ENCODE measurements around the gene PNMA6F. TPM values are rescaled to one million over a fixed set of nuclear protein-coding genes. Genes with fewer than 3 reads are reported as not detected.
"Not testable (repeated sequence)": the region's sequence is repeated elsewhere in the genome, so short reads cannot be mapped to it uniquely, and the experiment has no call there.

Gene PNMA6F
- total RNA-seq, 1 experiment from 2014 or later: not detected

DNA sequence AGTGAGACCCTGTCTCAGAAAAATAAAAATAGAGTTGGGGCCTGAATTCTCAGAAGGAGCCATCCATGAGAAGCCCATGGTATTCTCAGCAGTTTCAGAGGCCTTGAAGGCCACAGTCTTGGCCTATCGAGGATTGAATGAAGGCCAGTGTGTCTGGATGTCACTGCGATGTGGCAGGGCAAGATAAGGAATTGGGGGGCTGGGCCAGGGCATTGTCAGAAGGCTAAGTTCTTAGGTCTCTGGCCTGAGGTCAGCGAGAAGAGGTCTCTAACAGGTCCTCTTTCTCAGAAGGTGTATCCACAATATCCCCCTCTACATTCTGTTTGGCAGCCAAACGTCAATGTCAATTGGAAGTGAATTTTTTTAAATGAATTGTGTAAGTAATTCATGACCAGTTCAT, 18.1 kb upstream of the PNMA6F start:
- in situ Hi-C loops (cut with HindIII; ENCODE audit: low pct_unique_long_range_greater_than_20kb, low sequenced_read_pairs): no loop called here
- no peak for DNase-seq (ENCODE audit: low read depth, low spot score)

DNA sequence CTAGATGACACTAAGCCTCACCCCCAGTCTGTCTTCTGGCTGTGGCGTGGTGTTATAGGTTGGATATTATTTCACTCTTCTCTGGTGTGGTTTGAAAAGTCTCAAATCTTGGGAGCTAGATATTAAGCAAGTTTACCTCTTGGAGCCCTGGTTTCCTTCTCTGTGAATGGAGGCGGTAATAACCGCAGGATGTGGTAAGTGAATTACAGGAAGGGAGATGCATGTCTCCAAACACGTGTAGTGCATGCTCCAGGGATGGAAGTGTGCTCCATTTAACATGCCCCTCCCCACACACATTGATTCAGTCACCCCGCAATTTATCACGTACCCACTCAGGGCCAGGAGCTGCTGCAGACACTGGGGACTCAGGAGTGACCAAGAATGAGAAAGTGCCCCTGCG, 17.3 kb upstream of the PNMA6F start:
- DNase-seq (ENCODE audit: low read depth, low spot score): no peak
- in situ Hi-C loops (cut with HindIII; ENCODE audit: low pct_unique_long_range_greater_than_20kb, low sequenced_read_pairs): no loop called here

DNA sequence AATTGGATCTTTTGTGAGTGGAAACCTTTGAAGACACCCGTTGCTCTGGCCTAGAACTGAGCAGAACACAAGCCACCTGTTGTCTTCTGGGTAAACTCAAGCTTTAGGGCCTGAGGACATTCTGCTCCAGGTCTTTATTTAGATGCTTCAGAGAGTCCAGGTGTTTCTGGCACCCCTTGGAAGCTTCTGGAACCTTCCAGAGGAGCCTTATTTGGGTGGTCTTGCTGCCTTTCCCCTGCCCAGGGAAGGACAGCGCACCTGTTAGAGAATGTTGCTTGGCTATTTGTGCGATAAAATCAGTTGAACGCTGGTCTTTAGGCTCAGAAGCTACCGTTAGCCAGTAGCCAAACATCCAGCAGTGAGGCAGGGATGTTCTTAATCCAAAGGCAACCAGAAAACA, 15.4 kb upstream of the PNMA6F start:
- in situ Hi-C loops (cut with HindIII; ENCODE audit: low pct_unique_long_range_greater_than_20kb, low sequenced_read_pairs): no loop called here
- DNase-seq (ENCODE audit: low read depth, low spot score): no peak

DNA sequence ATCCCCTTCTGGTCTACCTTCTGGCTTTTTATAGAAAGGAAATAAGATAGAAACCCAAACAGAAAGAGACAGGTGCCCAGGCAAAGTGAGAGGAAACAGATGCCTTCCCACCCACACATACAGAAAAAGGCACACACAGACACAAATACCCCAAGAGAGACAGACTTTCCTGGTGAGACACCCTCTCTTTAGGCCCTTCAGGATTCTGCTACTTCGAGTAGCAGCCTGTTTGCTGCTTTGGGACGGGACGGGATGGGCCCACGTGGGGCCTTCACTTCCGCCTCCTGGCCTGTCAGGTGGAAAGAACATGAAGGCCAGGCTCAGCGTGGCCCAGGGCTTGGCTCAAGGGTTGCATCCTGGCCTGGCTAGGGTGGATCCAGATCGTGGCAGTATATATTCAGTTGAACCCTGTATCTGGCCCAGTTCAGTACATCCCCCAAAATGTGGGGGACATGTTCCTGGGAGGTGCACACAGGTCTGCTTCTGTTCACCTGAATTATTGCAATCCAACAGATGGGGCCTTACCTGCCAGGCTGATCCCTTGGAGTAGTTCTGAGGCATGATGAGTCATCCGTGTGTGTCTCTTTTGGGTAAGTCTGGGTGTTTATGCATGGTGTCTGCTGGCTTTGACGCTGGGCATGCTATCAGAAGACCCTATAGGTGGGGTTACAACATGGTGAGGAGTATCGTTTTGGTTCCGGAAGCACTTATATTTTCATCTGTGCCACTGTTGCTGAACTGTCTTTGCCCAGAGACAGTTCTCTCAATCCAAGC, 14.7 kb upstream of the PNMA6F start:
- no peak for DNase-seq (ENCODE audit: low read depth, low spot score)
- in situ Hi-C loops (cut with HindIII; ENCODE audit: low pct_unique_long_range_greater_than_20kb, low sequenced_read_pairs): no loop called here

DNA sequence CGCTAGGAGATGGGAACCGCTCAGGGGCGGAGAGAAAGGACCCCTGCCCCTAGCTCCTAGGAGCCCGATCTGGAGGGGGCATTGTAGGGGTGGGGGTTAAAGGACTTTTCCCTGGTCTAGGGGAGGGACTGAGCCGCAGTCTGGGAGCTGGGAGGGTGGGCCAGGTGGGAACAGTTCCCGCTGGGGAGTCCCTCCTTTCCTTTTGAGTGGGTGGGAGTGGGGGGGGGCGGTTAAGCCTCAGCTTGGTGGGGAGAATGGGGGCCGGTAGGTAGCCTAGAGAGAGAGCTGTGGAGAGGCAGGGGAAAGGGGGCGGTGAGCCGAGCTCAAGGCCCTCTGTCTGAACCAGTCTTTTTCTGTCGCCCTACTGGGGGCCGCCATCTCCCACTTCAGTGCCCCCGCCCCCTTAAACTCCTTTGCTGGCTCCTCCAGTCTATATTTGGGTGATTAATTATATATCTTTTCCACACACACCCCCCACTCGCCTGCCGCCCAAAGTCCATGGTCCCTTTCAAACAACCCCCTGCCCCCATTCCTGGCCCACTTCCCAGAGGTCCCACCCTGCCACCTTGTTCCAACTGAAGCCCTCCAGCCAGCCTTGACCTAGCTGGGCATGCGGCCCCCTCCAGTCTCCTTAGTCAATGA, 13.2 kb upstream of the PNMA6F start:
- in situ Hi-C loops (cut with HindIII; ENCODE audit: low pct_unique_long_range_greater_than_20kb, low sequenced_read_pairs): no loop called here
- no peak for DNase-seq (ENCODE audit: low read depth, low spot score)

DNA sequence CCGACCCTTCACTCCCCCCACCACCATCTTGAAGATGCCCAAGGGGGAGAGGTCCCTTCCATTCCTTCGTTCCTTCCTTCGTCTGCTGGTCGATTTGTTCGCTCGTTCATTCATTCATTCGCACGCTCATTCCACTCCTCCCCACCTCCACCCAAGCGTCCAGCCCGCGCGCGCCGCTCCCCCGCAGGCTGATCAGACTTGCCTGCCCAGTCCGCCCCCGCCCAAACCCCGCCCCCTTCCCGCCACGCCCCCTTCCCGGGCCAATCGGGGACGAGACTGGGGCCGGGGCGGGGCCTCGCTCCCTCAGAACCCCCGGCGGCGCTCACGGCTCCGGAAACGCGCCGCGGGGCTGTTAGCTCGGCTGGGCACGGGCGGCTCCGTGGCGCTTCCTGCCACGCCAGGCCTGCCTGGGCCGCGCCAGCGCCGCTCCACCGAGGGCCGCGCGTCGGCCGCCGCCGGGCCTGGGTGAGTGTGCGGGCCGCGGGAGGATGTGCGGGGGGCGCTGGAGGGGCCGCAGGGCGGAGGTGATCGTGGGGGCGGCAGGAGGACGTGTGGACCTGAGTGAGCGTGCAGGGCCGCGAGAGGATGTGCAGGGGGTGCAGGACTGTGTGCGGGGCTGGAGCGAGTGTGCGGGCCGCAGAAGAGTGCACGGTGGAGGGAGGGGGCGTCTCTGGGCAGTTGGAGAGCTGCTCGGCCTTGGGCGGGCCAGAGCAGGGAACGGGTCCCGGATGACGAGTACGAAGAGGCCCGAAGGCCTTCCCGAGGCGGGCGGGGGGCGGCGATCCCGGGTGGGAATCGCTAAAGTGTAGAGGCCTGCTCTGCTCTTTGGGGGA, 12.5 kb upstream of the PNMA6F start, which contains the start of gene ZNF275:
Gene ZNF275, plus strand, starts transcription at position 333 of the 833 bp plus-strand sequence. CDS start 2,527 bp downstream, outside the sequence.
- peak; percentile 57 for DNase-seq (ENCODE audit: low read depth, low spot score)
- in situ Hi-C loops (cut with HindIII; ENCODE audit: low pct_unique_long_range_greater_than_20kb, low sequenced_read_pairs): no loop called here

DNA sequence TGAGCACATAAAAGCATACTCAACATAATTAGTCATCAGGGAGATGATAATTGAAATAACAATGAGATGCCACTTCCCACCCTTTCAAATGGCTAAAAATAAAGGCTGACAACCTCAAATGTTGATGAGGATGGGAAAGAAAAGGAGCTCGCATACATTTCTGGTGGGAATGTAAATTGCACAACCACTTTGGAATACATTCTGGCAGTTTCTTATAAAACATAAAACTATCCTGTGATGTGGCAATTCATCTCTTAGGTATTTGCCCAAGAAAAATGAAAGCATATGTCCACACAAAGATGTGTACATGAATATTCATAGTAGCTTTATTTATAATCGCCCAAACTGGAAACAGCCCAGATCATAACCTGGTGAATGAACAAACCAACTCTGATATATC, 11.7 kb upstream of the PNMA6F start:
- DNase-seq (ENCODE audit: low read depth, low spot score): no peak
- in situ Hi-C loops (cut with HindIII; ENCODE audit: low pct_unique_long_range_greater_than_20kb, low sequenced_read_pairs): no loop called here

DNA sequence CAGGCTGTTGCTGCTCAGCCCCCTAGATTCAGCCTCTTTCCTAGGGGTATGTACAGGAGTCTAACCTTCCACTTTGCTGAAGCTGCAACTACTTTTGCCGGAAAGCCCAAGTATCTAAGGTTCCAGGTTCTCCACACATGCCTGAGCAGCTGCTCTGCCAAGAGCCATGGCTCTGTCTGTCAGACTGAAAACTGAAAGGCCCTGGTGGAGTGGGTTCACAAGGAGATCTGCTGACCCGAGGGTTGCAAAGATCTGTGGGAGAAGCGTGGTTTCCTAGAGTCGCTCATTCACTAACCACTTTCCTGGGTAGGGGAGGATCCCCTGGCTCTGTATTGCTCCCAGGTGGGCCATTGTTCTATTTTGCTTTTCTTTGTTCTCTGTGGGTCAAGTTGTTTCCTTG, 6.0 kb upstream of the PNMA6F start:
- no peak for DNase-seq (ENCODE audit: low read depth, low spot score)
- in situ Hi-C loops (cut with HindIII; ENCODE audit: low pct_unique_long_range_greater_than_20kb, low sequenced_read_pairs): no loop called here

DNA sequence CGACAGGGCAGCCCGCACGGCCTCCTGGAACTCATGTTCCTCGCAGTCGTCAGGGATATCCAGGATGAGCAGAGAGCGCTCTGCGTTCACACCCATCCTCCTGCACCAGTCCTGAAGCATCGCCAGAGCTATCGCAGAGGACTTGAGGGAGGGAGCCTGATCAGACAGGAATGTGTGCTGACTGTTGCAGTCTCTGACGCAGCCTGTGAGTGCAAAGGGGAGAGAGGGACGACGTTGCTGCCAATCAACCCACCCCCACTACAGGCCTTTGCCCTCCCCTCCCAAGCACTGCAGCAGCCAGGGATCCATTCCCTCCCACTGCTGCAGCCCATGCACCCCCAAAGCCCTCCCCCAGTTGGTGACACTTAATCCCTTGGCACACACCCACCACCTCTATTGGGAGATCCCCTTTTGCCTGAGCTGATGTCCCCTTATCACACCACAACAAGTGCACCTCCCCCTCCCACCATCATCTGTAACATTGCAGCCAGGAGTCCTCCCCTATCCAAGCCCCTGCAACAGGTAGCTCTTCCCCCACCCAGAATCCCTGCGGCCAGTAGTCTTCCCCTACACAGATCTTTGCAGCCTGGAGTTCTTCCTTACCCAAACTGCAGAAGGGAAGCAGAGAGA, 897 bp downstream of the PNMA6F start:
- in situ Hi-C loops (cut with HindIII; ENCODE audit: low pct_unique_long_range_greater_than_20kb, low sequenced_read_pairs): no loop called here
- DNase-seq (ENCODE audit: low read depth, low spot score): no peak

DNA sequence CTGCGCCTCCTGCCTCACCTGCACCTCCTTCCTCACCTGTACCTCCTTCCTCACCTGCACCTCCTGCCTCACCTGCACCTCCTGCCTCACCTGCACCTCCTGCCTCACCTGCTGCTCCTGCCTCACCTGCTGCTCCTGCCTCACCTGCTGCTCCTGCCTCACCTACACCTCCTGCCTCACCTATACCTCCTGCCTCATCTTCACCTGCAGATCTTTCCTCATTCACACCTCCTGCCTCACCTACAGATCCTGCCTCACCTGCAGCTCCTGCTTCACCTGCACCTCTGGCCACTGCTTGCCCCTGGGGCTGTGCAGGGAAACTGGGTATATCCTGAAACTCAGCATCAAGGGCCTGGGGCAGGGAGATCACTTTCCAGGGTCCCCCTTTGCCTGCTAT, 1.5 kb downstream of the PNMA6F start:
- DNase-seq (ENCODE audit: low read depth, low spot score); in situ Hi-C loops (cut with HindIII; ENCODE audit: low pct_unique_long_range_greater_than_20kb, low sequenced_read_pairs): not testable (repeated sequence)

DNA sequence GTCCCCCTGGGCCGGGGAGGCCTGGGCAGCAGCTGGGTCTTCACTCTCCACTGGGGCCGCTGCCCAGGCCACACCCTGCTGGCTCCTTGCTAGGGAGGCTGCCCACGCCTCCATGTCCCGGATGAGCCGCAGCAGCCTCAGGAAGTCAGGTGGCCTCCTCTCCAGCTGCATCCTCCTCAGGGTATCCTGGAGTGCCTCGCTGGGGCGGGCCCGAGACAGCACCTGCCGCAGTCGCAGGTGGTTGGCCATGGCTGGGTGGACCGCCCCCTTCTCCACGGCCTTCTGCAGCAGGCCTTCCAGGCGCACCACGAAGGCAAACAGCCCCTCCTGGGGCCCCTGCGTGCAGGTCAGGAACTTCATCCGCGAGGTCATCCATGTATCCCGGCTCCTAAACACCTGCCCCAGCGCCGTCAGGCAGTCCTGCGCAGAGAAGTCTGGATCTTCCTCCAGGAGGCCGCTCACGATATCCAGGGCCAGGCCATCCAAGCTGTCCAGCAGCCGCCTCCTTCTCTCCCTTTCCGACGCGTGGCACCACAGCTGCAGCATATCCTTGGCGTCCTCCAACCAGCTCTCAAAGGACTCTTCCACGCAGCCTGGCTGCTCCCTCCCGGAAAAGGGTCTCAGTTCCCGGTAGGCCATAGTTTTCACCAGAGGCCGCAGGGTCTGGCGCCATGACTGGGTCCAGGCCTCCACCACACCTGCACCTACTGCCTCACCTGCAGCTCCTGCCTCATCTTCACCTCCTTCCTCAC, 2.1 kb downstream of the PNMA6F start:
- DNase-seq (ENCODE audit: low read depth, low spot score): no peak
- in situ Hi-C loops (cut with HindIII; ENCODE audit: low pct_unique_long_range_greater_than_20kb, low sequenced_read_pairs): no loop called here

DNA sequence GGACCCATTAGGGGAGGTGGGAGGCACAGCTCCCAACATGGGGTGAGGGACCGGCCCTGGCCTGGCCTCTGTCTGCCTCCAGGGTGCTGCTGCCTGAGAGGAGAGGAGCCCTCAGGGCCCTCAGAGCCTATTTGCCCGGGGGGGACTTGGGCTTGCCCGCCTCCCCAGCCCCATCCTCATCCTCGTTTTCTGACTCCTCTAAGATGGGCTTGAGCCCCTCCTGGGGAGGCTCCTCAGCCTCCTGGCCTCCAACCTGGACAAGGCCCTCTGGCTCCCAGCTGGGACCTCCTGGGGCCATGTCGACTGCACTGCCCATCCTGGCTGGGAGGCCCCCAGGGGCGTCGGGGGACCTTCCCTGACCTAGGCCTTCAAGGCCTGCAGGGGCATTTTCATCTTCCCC, 2.8 kb downstream of the PNMA6F start:
- no peak for DNase-seq (ENCODE audit: low read depth, low spot score)
- in situ Hi-C loops (cut with HindIII; ENCODE audit: low pct_unique_long_range_greater_than_20kb, low sequenced_read_pairs): no loop called here

DNA sequence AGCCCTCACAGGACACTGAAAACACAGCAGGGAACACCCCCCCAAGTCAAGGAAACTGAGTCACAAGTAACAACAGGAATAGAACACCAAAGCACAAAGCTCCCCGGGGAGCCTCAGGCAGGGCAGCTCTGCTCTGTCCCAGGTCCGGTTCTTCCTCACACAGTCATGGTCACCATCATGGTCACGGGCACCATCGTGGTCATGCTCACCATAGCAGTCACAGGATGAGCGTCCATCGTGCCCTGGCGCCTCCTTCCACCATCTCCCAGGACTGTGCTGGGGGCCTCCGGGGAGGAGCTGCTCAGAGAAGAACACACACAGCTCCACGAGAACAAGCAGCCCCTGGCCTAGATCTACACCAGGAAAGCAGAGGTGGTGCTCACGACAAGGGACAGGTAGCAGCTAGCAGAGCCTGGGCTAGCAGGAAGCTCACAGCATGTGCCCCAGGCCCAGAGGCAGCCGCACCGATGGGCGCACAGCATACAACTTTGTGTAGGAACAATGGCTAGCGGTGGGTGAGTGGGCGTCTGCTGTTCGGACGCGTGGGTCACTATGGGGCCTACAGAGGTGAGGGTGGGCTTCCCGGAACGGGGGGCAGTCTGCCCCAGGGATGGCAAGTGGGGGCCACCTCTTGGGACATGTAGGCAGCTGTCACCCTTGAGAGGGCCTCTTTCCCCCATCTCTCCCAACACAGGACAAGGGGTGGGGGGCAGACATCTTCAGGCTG, 3.4 kb downstream of the PNMA6F start:
- DNase-seq (ENCODE audit: low read depth, low spot score): no peak
- in situ Hi-C loops (cut with HindIII; ENCODE audit: low pct_unique_long_range_greater_than_20kb, low sequenced_read_pairs): no loop called here

DNA sequence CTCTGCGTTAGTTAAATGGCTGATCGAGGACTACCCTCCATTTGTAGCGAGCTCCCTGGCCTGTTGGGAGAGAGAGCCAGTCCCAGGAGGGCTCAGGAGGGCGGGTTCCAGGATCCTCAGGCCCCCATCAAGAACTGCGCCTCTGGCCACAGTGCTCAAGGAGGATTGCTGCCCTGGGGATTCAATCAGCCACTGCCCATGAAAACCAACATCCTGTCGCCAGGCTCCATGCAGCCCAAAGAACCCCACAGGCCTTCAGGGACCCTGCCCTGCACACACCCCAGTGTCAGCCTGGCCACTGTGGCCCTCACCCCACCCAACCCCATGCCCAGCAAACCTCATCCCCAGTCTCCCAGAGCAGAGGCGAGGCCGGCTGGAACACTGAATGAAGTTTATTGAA, 4.3 kb downstream of the PNMA6F start:
- no peak for DNase-seq (ENCODE audit: low read depth, low spot score)
- in situ Hi-C loops (cut with HindIII; ENCODE audit: low pct_unique_long_range_greater_than_20kb, low sequenced_read_pairs): no loop called here

DNA sequence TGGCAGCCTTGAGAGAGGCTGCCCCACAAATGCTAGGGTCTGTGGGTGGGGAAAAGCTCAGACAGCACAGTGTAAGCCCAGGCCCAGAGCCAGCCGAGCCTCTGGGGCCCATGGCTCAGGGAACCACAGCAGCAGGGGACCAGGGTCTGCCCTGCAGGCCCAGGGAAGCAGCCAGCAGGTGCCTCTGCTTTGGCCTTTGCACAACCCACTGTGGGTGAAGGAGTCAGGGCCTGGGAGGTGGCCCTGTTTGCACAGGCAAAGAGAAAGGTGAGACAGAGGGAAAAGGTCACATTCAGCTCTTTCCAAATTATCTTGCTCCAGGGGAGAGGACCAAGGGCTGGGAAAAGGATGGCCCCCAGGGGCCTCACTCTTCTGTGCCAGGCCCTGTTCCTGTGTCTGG, 8.7 kb downstream of the PNMA6F start:
- in situ Hi-C loops (cut with HindIII; ENCODE audit: low pct_unique_long_range_greater_than_20kb, low sequenced_read_pairs): no loop called here
- DNase-seq (ENCODE audit: low read depth, low spot score): no peak

DNA sequence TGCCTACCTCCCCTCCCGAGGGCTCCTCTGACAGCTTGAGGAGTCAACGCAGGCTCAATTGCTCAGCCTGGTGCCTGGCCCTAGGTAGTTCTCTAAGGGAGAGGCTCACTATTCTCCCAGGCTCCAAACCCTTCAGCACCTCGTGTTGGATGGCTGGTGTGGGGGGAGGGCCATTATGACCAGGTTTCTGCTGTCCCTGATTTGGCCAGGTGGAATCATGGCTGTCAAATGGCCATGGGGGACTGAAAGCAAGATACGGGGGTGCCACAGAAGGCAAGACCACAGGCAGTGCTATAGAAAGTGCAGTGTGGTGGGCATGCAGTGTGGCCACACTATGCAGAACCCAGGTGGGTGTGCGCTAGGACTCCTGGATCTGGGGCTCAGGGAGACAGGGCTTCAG, 9.5 kb downstream of the PNMA6F start:
- DNase-seq (ENCODE audit: low read depth, low spot score): no peak
- in situ Hi-C loops (cut with HindIII; ENCODE audit: low pct_unique_long_range_greater_than_20kb, low sequenced_read_pairs): no loop called here

DNA sequence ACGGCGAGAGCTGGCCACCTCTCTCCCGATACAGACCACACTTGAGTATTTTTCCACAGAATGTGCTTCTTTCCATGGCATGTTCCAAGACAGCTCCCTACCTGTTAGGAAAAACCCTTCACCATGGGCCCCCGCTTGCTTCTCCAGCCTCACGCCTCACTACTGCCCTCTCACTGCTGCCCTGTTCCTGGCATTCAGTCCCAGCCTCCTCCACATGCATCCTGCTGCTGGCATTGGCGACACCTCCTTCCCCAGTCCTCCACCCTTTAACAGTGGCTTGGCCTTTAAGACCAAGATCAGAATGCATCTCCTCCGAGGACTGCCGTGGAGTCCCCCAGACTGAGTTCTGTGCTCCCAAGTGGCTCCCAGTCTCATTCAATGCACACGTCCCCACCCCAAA, 10.7 kb downstream of the PNMA6F start:
- in situ Hi-C loops (cut with HindIII; ENCODE audit: low pct_unique_long_range_greater_than_20kb, low sequenced_read_pairs): no loop called here

More for the DNA sequence above, 10.7 kb downstream of the PNMA6F start:
- no peak for DNase-seq (ENCODE audit: low read depth, low spot score)
